DOHH2 (cell line): ENCODE results near the gene EIF3F.

Experiments
- H3F3A ChIP-seq: fragments of 200-600 bp; sonication (generic), shearing (Covaris generic); 2 replicates; pipeline ENCODE4 v1.6.0; 2016; ENCODE audit warnings: antibody characterized with exemption, mild to moderate bottlenecking; ENCODE audit not compliant: control insufficient read depth, insufficient read depth
- H3K27ac ChIP-seq: fragments of 200-600 bp; sonication (generic); 2 replicates; pipeline ENCODE4 v1.5.1; 2014; ENCODE audit warnings: low read depth, mild to moderate bottlenecking, low read length, moderate library complexity
- H3K27me3 ChIP-seq: fragments of 200-600 bp; sonication (generic); 2 replicates; pipeline ENCODE4 v1.6.1; 2014; ENCODE audit warnings: mild to moderate bottlenecking, low read length, mixed read lengths; ENCODE audit not compliant: control insufficient read depth
- H3K36me3 ChIP-seq: fragments of 200-600 bp; sonication (generic); 2 replicates; pipeline ENCODE4 v1.6.1; 2014; ENCODE audit warnings: mild to moderate bottlenecking, low read length, moderate library complexity, mixed read lengths; ENCODE audit not compliant: control insufficient read depth
- H3K4me1 ChIP-seq: fragments of 200-600 bp; sonication (generic); 2 replicates; pipeline ENCODE4 v1.6.1; 2014; ENCODE audit warnings: mild to moderate bottlenecking, low read length, mixed read lengths; ENCODE audit not compliant: control insufficient read depth
- H3K4me2 ChIP-seq: fragments of 200-600 bp; sonication (generic); 2 replicates; pipeline ENCODE4 v1.6.0; 2014; ENCODE audit warnings: mild to moderate bottlenecking, low read length, moderate library complexity
- H3K4me3 ChIP-seq: fragments of 200-600 bp; sonication (generic); 2 replicates; pipeline ENCODE4 v1.5.1; 2014; ENCODE audit warnings: mild to moderate bottlenecking, low read length, mixed read lengths
- H3K79me2 ChIP-seq: fragments of 200-600 bp; sonication (generic); 2 replicates; pipeline ENCODE4 v1.6.1; 2014; ENCODE audit warnings: mild to moderate bottlenecking, low read length, mixed read lengths; ENCODE audit not compliant: control insufficient read depth
- H3K9me2 ChIP-seq: fragments of 200-600 bp; sonication (generic); replicated peaks from 2 replicates; pipeline ENCODE4 v1.6.1; 2014; ENCODE audit warnings: mild to moderate bottlenecking, low read length, mixed read lengths; ENCODE audit not compliant: control insufficient read depth
- H3K9me3 ChIP-seq: fragments of 200-600 bp; sonication (generic); 2 replicates; pipeline ENCODE4 v1.6.1; 2014; ENCODE audit warnings: antibody characterized with exemption, low read length, mixed read lengths; ENCODE audit not compliant: control insufficient read depth, insufficient read depth
- H4K20me1 ChIP-seq: fragments of 200-600 bp; sonication (generic); 2 replicates; pipeline ENCODE4 v1.6.0; 2014; ENCODE audit warnings: low read depth, mild to moderate bottlenecking, antibody characterized with exemption, low read length, moderate library complexity; ENCODE audit not compliant: control insufficient read depth, insufficient read depth
- EZH2phosphoT487 ChIP-seq: fragments of 200-600 bp; sonication (generic); IDR thresholded peaks from 2 replicates; pipeline ENCODE4 v1.6.1; 2017; ENCODE audit warnings: borderline replicate concordance, mild to moderate bottlenecking, antibody characterized with exemption, low read length, moderate library complexity, mixed read lengths
- TF ChIP-seq, protein P1 (sequence below): fragments of 200-600 bp; sonication (generic); IDR thresholded peaks from one replicate; pipeline ENCODE4 v1.5.1; 2014; ENCODE audit warnings: antibody characterized with exemption, mild to moderate bottlenecking, low read depth, low read length; ENCODE audit not compliant: poor library complexity, severe bottlenecking

The EIF3F gene

GRCh38 chr11:7994581-7995278 lies 7.6 kb downstream of the EIF3F start:
- peaks cover 93% of the 10 kb centered on the region for H3K36me3 ChIP-seq
- peaks cover 16% of the 10 kb centered on the region for H3K79me2 ChIP-seq
- H3K4me1 ChIP-seq: peaks cover under 1% of the 10 kb centered on the region; the same call in 1 of the 2 replicates

GRCh38 chr11:7999795-8000194 lies 12.7 kb downstream of the EIF3F start:
- no peaks in the 10 kb centered on the region for H3K27me3 ChIP-seq
- no peak overlapping the region for H3K27ac ChIP-seq
- no peaks in the 10 kb centered on the region for H4K20me1 ChIP-seq
- H3K9me3 ChIP-seq: no peaks in the 10 kb centered on the region
- peaks cover 17% of the 10 kb centered on the region; the same call in 1 of the 2 replicates for H3F3A ChIP-seq
- no peaks in the 10 kb centered on the region for H3K9me2 ChIP-seq
- H3K4me1 ChIP-seq: no peaks in the 10 kb centered on the region
- TF ChIP-seq, protein P1, sequence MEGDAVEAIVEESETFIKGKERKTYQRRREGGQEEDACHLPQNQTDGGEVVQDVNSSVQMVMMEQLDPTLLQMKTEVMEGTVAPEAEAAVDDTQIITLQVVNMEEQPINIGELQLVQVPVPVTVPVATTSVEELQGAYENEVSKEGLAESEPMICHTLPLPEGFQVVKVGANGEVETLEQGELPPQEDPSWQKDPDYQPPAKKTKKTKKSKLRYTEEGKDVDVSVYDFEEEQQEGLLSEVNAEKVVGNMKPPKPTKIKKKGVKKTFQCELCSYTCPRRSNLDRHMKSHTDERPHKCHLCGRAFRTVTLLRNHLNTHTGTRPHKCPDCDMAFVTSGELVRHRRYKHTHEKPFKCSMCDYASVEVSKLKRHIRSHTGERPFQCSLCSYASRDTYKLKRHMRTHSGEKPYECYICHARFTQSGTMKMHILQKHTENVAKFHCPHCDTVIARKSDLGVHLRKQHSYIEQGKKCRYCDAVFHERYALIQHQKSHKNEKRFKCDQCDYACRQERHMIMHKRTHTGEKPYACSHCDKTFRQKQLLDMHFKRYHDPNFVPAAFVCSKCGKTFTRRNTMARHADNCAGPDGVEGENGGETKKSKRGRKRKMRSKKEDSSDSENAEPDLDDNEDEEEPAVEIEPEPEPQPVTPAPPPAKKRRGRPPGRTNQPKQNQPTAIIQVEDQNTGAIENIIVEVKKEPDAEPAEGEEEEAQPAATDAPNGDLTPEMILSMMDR: no peak
- TF ChIP-seq EZH2phosphoT487: no peak
- H3K79me2 ChIP-seq: no peaks in the 10 kb centered on the region
- H3K4me2 ChIP-seq: no peak overlapping the region
- H3K4me3 ChIP-seq: no peak overlapping the region
- H3K36me3 ChIP-seq: peaks cover 53% of the 10 kb centered on the region

More at GRCh38 chr11:7994581-7995278, 7.6 kb downstream of the EIF3F start:
- no peak overlapping the region for H3K4me2 ChIP-seq
- TF ChIP-seq, protein P1: no peak
- TF ChIP-seq EZH2phosphoT487: no peak
- no peak overlapping the region for H3K27ac ChIP-seq
- H4K20me1 ChIP-seq: no peaks in the 10 kb centered on the region
- H3K4me3 ChIP-seq: no peak overlapping the region
- no peaks in the 10 kb centered on the region for H3K9me2 ChIP-seq
- no peaks in the 10 kb centered on the region for H3K27me3 ChIP-seq
- no peaks in the 10 kb centered on the region for H3K9me3 ChIP-seq
- H3F3A ChIP-seq: 0 out of 2 replicates have a peak, but pooled peaks cover 3% of the 10 kb centered on the region

DNA sequence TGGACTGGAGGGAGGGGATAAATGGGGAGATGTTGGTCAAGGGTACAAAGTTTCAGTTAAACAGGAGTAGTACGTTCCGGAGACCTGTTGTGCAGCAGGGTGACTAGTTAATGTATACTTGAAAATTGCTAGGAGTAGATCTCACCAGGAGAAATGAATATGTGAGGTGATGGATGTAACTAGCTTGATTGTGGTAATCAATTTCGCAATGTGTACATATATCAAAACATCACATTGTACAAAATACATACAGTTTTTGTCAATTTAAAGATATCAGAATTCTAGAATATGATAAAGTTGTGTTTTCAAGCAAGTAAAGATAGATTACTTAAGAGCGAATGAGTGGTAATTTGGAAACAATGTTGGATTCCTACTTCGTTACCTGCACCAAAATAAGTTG lies 13.3 kb downstream of the EIF3F start:
- no peaks in the 10 kb centered on the region for H4K20me1 ChIP-seq
- no peaks in the 10 kb centered on the region for H3K4me1 ChIP-seq
- H3K27me3 ChIP-seq: no peaks in the 10 kb centered on the region
- H3K27ac ChIP-seq: no peak overlapping the region
- H3K9me3 ChIP-seq: no peaks in the 10 kb centered on the region
- TF ChIP-seq, protein P1: no peak
- TF ChIP-seq EZH2phosphoT487: no peak
- H3F3A ChIP-seq: peaks cover 17% of the 10 kb centered on the region; the same call in 1 of the 2 replicates
- no peaks in the 10 kb centered on the region for H3K79me2 ChIP-seq
- H3K4me2 ChIP-seq: no peak overlapping the region
- H3K4me3 ChIP-seq: no peak overlapping the region
- H3K9me2 ChIP-seq: no peaks in the 10 kb centered on the region
- peaks cover 47% of the 10 kb centered on the region for H3K36me3 ChIP-seq
